ENCODE data around the gene CCSER1. TPM values are rescaled to one million over a fixed set of nuclear protein-coding genes. Genes with fewer than 3 reads are reported as not detected.

Gene CCSER1
- total and polyA plus RNA-seq, 7 donors, result 0.06 to 2.5 (median 0.30) TPM

- Histone ChIP-seq H3K9me3 (no peaks in the 10 kb centered on the region), H3K27me3 (ENCODE audit: insufficient read depth in 3 of 3, low read length in 2 of 3) (no peaks in the 10 kb centered on the region), H3K4me1 (no peaks in the 10 kb centered on the region), H3K36me3 (ENCODE audit: insufficient read depth in 1 of 2, low read depth in 1 of 2) (no peaks in the 10 kb centered on the region), H3K4me3 (no peak overlapping the region), H3K27ac (no peak overlapping the region)
- 58 to 76% (median 67%) methylated on average over 1 of the region's 1 CpG for WGBS, 3 donors
- intact Hi-C loops (cut with DNase I), result no loop called here
- no peak for TF ChIP-seq CTCF (IDR thresholded peaks at IDR 0.05)
- ATAC-seq (no peak), DNase-seq (no peak)
Observed at GRCh38 chr4:90245837-90246236, 118.6 kb downstream of the CCSER1 start.

- TF ChIP-seq CTCF (IDR thresholded peaks at IDR 0.05), result no peak
- intact Hi-C loops (cut with DNase I), result no loop called here
- ATAC-seq, result no peak
- WGBS, 3 donors, result 73 to 78% (median 77%) methylated on average over 3 of the region's 3 CpGs
- Histone ChIP-seq H3K27me3 (ENCODE audit: insufficient read depth in 3 of 3, low read length in 2 of 3) (no peaks in the 10 kb centered on the region), H3K4me1 (no peaks in the 10 kb centered on the region), H3K4me3 (no peak overlapping the region), H3K27ac (no peak overlapping the region), H3K9me3 (no peaks in the 10 kb centered on the region), H3K36me3 (ENCODE audit: insufficient read depth in 1 of 2, low read depth in 1 of 2) (no peaks in the 10 kb centered on the region)
- DNase-seq, result no peak
Observed at GRCh38 chr4:90246816-90247215, 119.6 kb downstream of the CCSER1 start.

GRCh38 chr4:90254357-90254756, 127.2 kb downstream of the CCSER1 start:
- no peak for TF ChIP-seq CTCF (IDR thresholded peaks at IDR 0.05)
- DNase-seq (no peak), ATAC-seq (no peak)
- 89 to 92% (median 90%) methylated on average over 2 of the region's 2 CpGs for WGBS, 3 donors
- H3K27me3 ChIP-seq (ENCODE audit: insufficient read depth in 3 of 3, low read length in 2 of 3), result no peaks in the 10 kb centered on the region
- H3K27ac ChIP-seq, result no peak overlapping the region
- H3K4me3 ChIP-seq, result no peak overlapping the region
- intact Hi-C loops (cut with DNase I), result no loop called here
- no peaks in the 10 kb centered on the region for H3K4me1 ChIP-seq
- no peaks in the 10 kb centered on the region for H3K9me3 ChIP-seq
- no peaks in the 10 kb centered on the region for H3K36me3 ChIP-seq (ENCODE audit: insufficient read depth in 1 of 2, low read depth in 1 of 2)

- 71 to 79% (median 72%) methylated on average over 1 of the region's 1 CpG for WGBS, 3 donors
- no peak for DNase-seq
- no peak for ATAC-seq
- intact Hi-C loops (cut with DNase I), result no loop called here
- Histone ChIP-seq H3K36me3 (ENCODE audit: insufficient read depth in 1 of 2, low read depth in 1 of 2) (no peaks in the 10 kb centered on the region), H3K9me3 (peaks cover 11% of the 10 kb centered on the region), H3K4me1 (no peaks in the 10 kb centered on the region), H3K27me3 (ENCODE audit: insufficient read depth in 3 of 3, low read length in 2 of 3) (no peaks in the 10 kb centered on the region), H3K4me3 (no peak overlapping the region), H3K27ac (no peak overlapping the region)
- no peak for TF ChIP-seq CTCF (IDR thresholded peaks at IDR 0.05)
Observed at GRCh38 chr4:90274175-90274574, 147.0 kb downstream of the CCSER1 start.

GRCh38 chr4:90280954-90281353, 153.8 kb downstream of the CCSER1 start:
- intact Hi-C loops (cut with DNase I), result no loop called here
- DNase-seq, result no peak
- ATAC-seq, result no peak
- H3K27ac ChIP-seq, result no peak overlapping the region
- H3K9me3 ChIP-seq, result no peaks in the 10 kb centered on the region
- 44 to 80% (median 75%) methylated on average over 3 of the region's 3 CpGs for WGBS, 3 donors
- no peak overlapping the region for H3K4me3 ChIP-seq
- H3K27me3 ChIP-seq (ENCODE audit: insufficient read depth in 3 of 3, low read length in 2 of 3), result no peaks in the 10 kb centered on the region
- no peaks in the 10 kb centered on the region for H3K36me3 ChIP-seq (ENCODE audit: insufficient read depth in 1 of 2, low read depth in 1 of 2)
- no peaks in the 10 kb centered on the region for H3K4me1 ChIP-seq
- no peak for TF ChIP-seq CTCF (IDR thresholded peaks at IDR 0.05)
